GM23338 (cell line): ENCODE data around the gene OR13C9.
"Not testable (repeated sequence)": the region's sequence is repeated elsewhere in the genome, so short reads cannot be mapped to it uniquely, and the experiment has no call there.

ENCODE experiments used
- EZH2 ChIP-seq: fragments of 200-600 bp; sonication (generic); IDR thresholded peaks from one replicate; pipeline ENCODE4 v1.8.0; 2017; ENCODE audit warnings: antibody characterized with exemption, mild to moderate bottlenecking, low read depth; ENCODE audit not compliant: unreplicated experiment
- EZH2phosphoT487 ChIP-seq: fragments of 200-600 bp; sonication (generic); IDR thresholded peaks from one replicate; pipeline ENCODE4 v1.8.1; 2018; ENCODE audit warnings: antibody characterized with exemption; ENCODE audit not compliant: unreplicated experiment
- POLR2AphosphoS5 ChIP-seq: IDR thresholded peaks from 2 replicates; pipeline ENCODE4 v1.6.1; 2016; ENCODE audit warnings: antibody characterized with exemption, low read depth
- TF ChIP-seq, protein P1 (sequence below): IDR thresholded peaks from one replicate; pipeline ENCODE4 v1.6.1; 2018; ENCODE audit warnings: antibody characterized with exemption; ENCODE audit not compliant: unreplicated experiment
- TF ChIP-seq, protein P2 (sequence below), 2 experiments: fragments of 200-600 bp in 1 of 2; sonication (generic) in 1 of 2; conservative IDR thresholded peaks; 2 replicates each; pipeline versions ENCODE4 v1.5.1 to v1.6.1; 2016 to 2017; ENCODE audit warnings: antibody characterized with exemption in 2 of 2, low read depth in 2 of 2, mild to moderate bottlenecking in 2 of 2, moderate library complexity in 1 of 2

DNA sequence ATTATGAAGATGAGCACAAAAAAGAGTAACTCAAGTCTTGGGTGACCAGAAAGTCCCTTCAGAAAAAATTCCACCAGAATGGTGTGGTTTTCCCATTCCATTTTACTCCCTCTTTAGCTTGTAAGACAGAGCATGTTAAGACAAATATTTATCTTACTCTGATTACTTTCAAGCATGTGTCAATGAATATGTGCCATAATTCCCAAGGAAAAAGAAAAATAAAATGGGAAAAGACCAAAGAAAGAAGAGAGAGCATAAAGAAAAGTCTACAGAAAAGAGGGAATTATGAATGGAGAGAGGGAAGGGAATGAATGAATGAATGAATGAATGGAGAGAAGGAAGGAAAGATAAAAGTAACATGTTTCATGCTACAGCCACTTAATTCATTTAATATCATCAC lies 18.7 kb downstream of the OR13C9 start, which contains the start of gene OR13C5:
- TF ChIP-seq, protein P1, sequence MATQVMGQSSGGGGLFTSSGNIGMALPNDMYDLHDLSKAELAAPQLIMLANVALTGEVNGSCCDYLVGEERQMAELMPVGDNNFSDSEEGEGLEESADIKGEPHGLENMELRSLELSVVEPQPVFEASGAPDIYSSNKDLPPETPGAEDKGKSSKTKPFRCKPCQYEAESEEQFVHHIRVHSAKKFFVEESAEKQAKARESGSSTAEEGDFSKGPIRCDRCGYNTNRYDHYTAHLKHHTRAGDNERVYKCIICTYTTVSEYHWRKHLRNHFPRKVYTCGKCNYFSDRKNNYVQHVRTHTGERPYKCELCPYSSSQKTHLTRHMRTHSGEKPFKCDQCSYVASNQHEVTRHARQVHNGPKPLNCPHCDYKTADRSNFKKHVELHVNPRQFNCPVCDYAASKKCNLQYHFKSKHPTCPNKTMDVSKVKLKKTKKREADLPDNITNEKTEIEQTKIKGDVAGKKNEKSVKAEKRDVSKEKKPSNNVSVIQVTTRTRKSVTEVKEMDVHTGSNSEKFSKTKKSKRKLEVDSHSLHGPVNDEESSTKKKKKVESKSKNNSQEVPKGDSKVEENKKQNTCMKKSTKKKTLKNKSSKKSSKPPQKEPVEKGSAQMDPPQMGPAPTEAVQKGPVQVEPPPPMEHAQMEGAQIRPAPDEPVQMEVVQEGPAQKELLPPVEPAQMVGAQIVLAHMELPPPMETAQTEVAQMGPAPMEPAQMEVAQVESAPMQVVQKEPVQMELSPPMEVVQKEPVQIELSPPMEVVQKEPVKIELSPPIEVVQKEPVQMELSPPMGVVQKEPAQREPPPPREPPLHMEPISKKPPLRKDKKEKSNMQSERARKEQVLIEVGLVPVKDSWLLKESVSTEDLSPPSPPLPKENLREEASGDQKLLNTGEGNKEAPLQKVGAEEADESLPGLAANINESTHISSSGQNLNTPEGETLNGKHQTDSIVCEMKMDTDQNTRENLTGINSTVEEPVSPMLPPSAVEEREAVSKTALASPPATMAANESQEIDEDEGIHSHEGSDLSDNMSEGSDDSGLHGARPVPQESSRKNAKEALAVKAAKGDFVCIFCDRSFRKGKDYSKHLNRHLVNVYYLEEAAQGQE = not testable (repeated sequence)
- TF ChIP-seq POLR2AphosphoS5, EZH2, EZH2phosphoT487: not testable (repeated sequence)
- TF ChIP-seq, protein P2, sequence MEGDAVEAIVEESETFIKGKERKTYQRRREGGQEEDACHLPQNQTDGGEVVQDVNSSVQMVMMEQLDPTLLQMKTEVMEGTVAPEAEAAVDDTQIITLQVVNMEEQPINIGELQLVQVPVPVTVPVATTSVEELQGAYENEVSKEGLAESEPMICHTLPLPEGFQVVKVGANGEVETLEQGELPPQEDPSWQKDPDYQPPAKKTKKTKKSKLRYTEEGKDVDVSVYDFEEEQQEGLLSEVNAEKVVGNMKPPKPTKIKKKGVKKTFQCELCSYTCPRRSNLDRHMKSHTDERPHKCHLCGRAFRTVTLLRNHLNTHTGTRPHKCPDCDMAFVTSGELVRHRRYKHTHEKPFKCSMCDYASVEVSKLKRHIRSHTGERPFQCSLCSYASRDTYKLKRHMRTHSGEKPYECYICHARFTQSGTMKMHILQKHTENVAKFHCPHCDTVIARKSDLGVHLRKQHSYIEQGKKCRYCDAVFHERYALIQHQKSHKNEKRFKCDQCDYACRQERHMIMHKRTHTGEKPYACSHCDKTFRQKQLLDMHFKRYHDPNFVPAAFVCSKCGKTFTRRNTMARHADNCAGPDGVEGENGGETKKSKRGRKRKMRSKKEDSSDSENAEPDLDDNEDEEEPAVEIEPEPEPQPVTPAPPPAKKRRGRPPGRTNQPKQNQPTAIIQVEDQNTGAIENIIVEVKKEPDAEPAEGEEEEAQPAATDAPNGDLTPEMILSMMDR (conservative IDR thresholded peaks at IDR 0.05; ENCODE audit: low read depth in 2 of 2) = not testable (repeated sequence)
